OCI-LY7 (cell line): ENCODE results near the gene PFKL. TPM values are rescaled to one million over a fixed set of nuclear protein-coding genes. Genes with fewer than 3 reads are reported as not detected.

Experiments used
- BruUV-seq: library from RNA; stranded (reverse); fragments of 400-500 nt; replicated peaks from 2 replicates; lab custom pipeline; 2021; lab: Mats Ljungman, UMichigan
- CTCF ChIA-PET: fragments of 300-600 bp; sonication (Branson Sonifier 250); formaldehyde crosslinking; loops from one replicate; lab custom pipeline; 2022; ENCODE audit warnings: antibody characterized with exemption; ENCODE audit not compliant: unreplicated experiment; lab: Charles Lee
- POLR2A ChIA-PET: fragments of 300-600 bp; sonication (Branson Sonifier 250); formaldehyde crosslinking; loops from one replicate; lab custom pipeline; 2022; ENCODE audit warnings: antibody characterized with exemption; lab: Charles Lee
- DNase-seq: peaks from one replicate; pipeline ENCODE4 v3.0.0-alpha.2; 2015; ENCODE audit warnings: low spot score
- H2AFZ ChIP-seq: fragments of 200-600 bp; sonication (generic), shearing (Covaris generic); 2 replicates; pipeline ENCODE4 v1.6.1; 2014; ENCODE audit warnings: mild to moderate bottlenecking, antibody characterized with exemption, low read length, moderate library complexity
- H3K27ac ChIP-seq: fragments of 200-600 bp; sonication (generic); 2 replicates; pipeline ENCODE4 v1.5.1; 2014; ENCODE audit warnings: mixed run types, low read depth, mild to moderate bottlenecking, moderate library complexity, low read length, inconsistent platforms; ENCODE audit not compliant: poor library complexity, severe bottlenecking
- H3K36me3 ChIP-seq: fragments of 200-600 bp; sonication (generic); 2 replicates; pipeline ENCODE4 v1.6.1; 2014; ENCODE audit warnings: mild to moderate bottlenecking, antibody characterized with exemption, low read length, moderate library complexity, mixed read lengths; ENCODE audit not compliant: insufficient read depth
- H3K4me1 ChIP-seq: fragments of 200-600 bp; sonication (generic); 2 replicates; pipeline ENCODE4 v1.5.1; 2014; ENCODE audit warnings: mild to moderate bottlenecking, low read length; ENCODE audit not compliant: insufficient read depth, poor library complexity, severe bottlenecking
- H3K4me2 ChIP-seq: fragments of 200-600 bp; sonication (generic); 2 replicates; pipeline ENCODE4 v1.6.1; 2014; ENCODE audit warnings: mild to moderate bottlenecking, low read length
- H3K4me3 ChIP-seq: fragments of 200-600 bp; sonication (generic); 2 replicates; pipeline ENCODE4 v1.5.1; 2014; ENCODE audit warnings: mild to moderate bottlenecking, low read depth, low read length; ENCODE audit not compliant: poor library complexity, severe bottlenecking
- H3K79me2 ChIP-seq: fragments of 200-600 bp; sonication (generic); 2 replicates; pipeline ENCODE4 v1.6.1; 2016; ENCODE audit warnings: low read depth, mild to moderate bottlenecking, low read length, moderate library complexity, mixed read lengths; ENCODE audit not compliant: insufficient read depth
- H3K9me2 ChIP-seq: fragments of 200-600 bp; sonication (generic); 2 replicates; pipeline ENCODE4 v1.6.1; 2016; ENCODE audit warnings: mild to moderate bottlenecking, low read length, mixed read lengths; ENCODE audit not compliant: insufficient read depth
- H3K9me3 ChIP-seq: fragments of 200-600 bp; sonication (generic); 2 replicates; pipeline ENCODE4 v1.6.1; 2014; ENCODE audit warnings: mild to moderate bottlenecking, mixed run types, low read length, mixed read lengths
- H4K20me1 ChIP-seq: fragments of 200-600 bp; sonication (generic); 2 replicates; pipeline ENCODE4 v1.6.1; 2014; ENCODE audit warnings: mild to moderate bottlenecking, antibody characterized with exemption, low read length, moderate library complexity, mixed read lengths; ENCODE audit not compliant: insufficient read depth
- CTCF ChIP-seq: fragments of 200-600 bp; sonication (generic); conservative IDR thresholded peaks from 2 replicates; pipeline ENCODE4 v1.5.1; 2014; ENCODE audit warnings: mild to moderate bottlenecking, antibody characterized with exemption, low read length, moderate library complexity, mixed read lengths
- EZH2phosphoT487 ChIP-seq: fragments of 200-600 bp; sonication (generic); IDR thresholded peaks from 2 replicates; pipeline ENCODE4 v1.6.1; 2018; ENCODE audit warnings: low read depth, borderline replicate concordance, mild to moderate bottlenecking, mixed run types, antibody characterized with exemption, low read length, moderate library complexity, mixed read lengths
- intact Hi-C: fragments of 100-400 bp; cut with micrococcal nuclease; formaldehyde crosslinking; loops from one replicate; pipeline ENCODE4 v1.10.0; 2022; ENCODE audit not compliant: unreplicated experiment
- total RNA-seq, 2 experiments: library from RNA; depleted of rRNA in 1 of 2; stranded (reverse); fragments of >200 nt in 1 of 2; shearing (Covaris generic) in 1 of 2; gene quantifications; 2 replicates each; pipeline ENCODE4 v1.2.3, GENCODE V29; 2014 to 2022

PFKL gene
- total RNA-seq, 2 experiments from 2014 or later, result 102 to 128 TPM

GRCh38 chr21:44348861-44349260 is 49.0 kb downstream of the PFKL start:
- TF ChIP-seq CTCF, result no peak
- no peak for TF ChIP-seq EZH2phosphoT487
- H3K27ac ChIP-seq, result no peak overlapping the region
- no peaks in the 10 kb centered on the region for H3K9me3 ChIP-seq
- no peaks in the 10 kb centered on the region for H4K20me1 ChIP-seq
- H3K4me3 ChIP-seq, result no peak overlapping the region
- no peak for DNase-seq
- no TSS peak for BruUV-seq
- no peaks in the 10 kb centered on the region for H3K79me2 ChIP-seq
- H3K36me3 ChIP-seq, result no peaks in the 10 kb centered on the region
- H3K4me1 ChIP-seq, result peaks cover 14% of the 10 kb centered on the region
- POLR2A ChIA-PET, result no interaction called here
- intact Hi-C loops, result no loop called here
- no peak overlapping the region for H3K4me2 ChIP-seq
- no peaks in the 10 kb centered on the region for H3K9me2 ChIP-seq
- no peak overlapping the region for H2AFZ ChIP-seq
- CTCF ChIA-PET, result no interaction called here

- Histone ChIP-seq H3K79me2 (no peaks in the 10 kb centered on the region), H3K4me1 (peaks cover 20% of the 10 kb centered on the region), H3K36me3 (no peaks in the 10 kb centered on the region), H3K4me3 (no peak overlapping the region), H2AFZ (no peak overlapping the region), H3K9me3 (no peaks in the 10 kb centered on the region), H4K20me1 (no peaks in the 10 kb centered on the region), H3K27ac (no peak overlapping the region), H3K4me2 (no peak overlapping the region), H3K9me2 (no peaks in the 10 kb centered on the region)
- DNase-seq, result no peak
- ChIA-PET POLR2A (no interaction called here), CTCF (no interaction called here)
- TF ChIP-seq EZH2phosphoT487 (no peak), CTCF (no peak)
- intact Hi-C loops, result no loop called here
- no TSS peak for BruUV-seq
Observed at GRCh38 chr21:44349416-44349846, 49.6 kb downstream of the PFKL start.

GRCh38 chr21:44349847-44350772 is 50.3 kb downstream of the PFKL start:
- Histone ChIP-seq H3K4me2 (no peak overlapping the region), H3K36me3 (no peaks in the 10 kb centered on the region), H3K4me3 (no peak overlapping the region), H3K27ac (no peak overlapping the region), H2AFZ (no peak overlapping the region), H3K9me2 (no peaks in the 10 kb centered on the region), H3K79me2 (no peaks in the 10 kb centered on the region), H4K20me1 (no peaks in the 10 kb centered on the region), H3K4me1 (peaks cover 26% of the 10 kb centered on the region), H3K9me3 (no peaks in the 10 kb centered on the region)
- intact Hi-C loops, result no loop called here
- CTCF ChIA-PET, result no interaction called here
- DNase-seq, result no peak
- TF ChIP-seq EZH2phosphoT487 (no peak), CTCF (no peak)
- no TSS peak for BruUV-seq
- POLR2A ChIA-PET, result no interaction called here
